ENCODE data around the gene RFX8. TPM values are rescaled to one million over a fixed set of nuclear protein-coding genes. Genes with fewer than 3 reads are reported as not detected.

The RFX8 gene
- total RNA-seq, 1 donor from 2014 or later: not detected

DNA sequence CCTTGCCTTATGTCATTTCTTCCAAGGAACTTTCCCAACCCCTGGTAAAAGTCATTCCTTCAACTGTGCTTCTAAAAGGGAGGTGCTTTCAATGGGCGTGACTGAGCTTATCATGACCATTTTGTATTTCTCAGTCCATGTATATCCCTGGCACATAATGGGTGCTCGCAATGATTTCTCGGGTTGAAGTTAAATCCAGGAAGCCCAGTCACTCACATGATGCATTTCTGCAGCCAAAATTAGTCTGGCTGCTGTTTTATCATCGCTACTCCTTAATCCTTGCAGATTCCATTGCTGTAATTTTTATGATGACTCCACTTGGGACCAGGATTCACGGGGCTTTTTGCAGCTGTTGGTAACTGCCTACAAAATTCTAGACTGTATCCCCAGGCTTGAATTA lies 25.9 kb upstream of the RFX8 start:
- DNase-seq: no peak
- Histone ChIP-seq H3K4me1 (peaks cover 23% of the 10 kb centered on the region), H3K9me3 (replicated peaks) (no peaks in the 10 kb centered on the region), H3K36me3 (no peaks in the 10 kb centered on the region), H3K27ac (replicated peaks) (peak overlapping the region; percentile 68), H3K27me3 (ENCODE audit: low read depth) (no peaks in the 10 kb centered on the region), H3K4me3 (peak overlapping the region; percentile 35)
- intact Hi-C loops (cut with micrococcal nuclease): no loop called here
- TF ChIP-seq, protein P1, sequence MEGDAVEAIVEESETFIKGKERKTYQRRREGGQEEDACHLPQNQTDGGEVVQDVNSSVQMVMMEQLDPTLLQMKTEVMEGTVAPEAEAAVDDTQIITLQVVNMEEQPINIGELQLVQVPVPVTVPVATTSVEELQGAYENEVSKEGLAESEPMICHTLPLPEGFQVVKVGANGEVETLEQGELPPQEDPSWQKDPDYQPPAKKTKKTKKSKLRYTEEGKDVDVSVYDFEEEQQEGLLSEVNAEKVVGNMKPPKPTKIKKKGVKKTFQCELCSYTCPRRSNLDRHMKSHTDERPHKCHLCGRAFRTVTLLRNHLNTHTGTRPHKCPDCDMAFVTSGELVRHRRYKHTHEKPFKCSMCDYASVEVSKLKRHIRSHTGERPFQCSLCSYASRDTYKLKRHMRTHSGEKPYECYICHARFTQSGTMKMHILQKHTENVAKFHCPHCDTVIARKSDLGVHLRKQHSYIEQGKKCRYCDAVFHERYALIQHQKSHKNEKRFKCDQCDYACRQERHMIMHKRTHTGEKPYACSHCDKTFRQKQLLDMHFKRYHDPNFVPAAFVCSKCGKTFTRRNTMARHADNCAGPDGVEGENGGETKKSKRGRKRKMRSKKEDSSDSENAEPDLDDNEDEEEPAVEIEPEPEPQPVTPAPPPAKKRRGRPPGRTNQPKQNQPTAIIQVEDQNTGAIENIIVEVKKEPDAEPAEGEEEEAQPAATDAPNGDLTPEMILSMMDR (IDR thresholded peaks at IDR 0.05; ENCODE audit: borderline replicate concordance): no peak

DNA sequence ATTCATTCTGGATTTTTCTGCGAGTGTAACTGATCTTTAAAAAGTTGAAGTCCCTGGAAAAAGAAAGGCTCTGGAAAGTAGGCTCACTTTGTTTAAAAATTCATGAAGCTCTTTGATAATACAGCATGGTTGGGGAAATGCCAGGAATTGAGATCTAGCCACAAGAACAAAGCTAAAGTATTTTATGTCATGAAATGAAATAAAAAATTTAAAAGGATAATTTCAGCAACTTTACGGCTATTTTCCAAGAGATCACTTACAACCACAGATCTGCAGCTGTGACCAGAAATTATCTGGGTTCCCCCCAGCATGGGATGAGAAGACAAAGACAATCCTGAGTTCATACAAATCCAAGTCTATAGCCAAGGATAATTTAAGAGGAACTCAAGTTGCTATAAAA lies 25.3 kb upstream of the RFX8 start:
- peaks cover 23% of the 10 kb centered on the region for H3K4me1 ChIP-seq
- peak overlapping the region; percentile 68 for H3K27ac ChIP-seq (replicated peaks)
- TF ChIP-seq, protein P1 (IDR thresholded peaks at IDR 0.05; ENCODE audit: borderline replicate concordance): no peak
- DNase-seq: no peak
- no peaks in the 10 kb centered on the region for H3K9me3 ChIP-seq (replicated peaks)
- intact Hi-C loops (cut with micrococcal nuclease): no loop called here
- H3K27me3 ChIP-seq (ENCODE audit: low read depth): no peaks in the 10 kb centered on the region
- H3K4me3 ChIP-seq: no peak overlapping the region
- no peaks in the 10 kb centered on the region for H3K36me3 ChIP-seq

DNA sequence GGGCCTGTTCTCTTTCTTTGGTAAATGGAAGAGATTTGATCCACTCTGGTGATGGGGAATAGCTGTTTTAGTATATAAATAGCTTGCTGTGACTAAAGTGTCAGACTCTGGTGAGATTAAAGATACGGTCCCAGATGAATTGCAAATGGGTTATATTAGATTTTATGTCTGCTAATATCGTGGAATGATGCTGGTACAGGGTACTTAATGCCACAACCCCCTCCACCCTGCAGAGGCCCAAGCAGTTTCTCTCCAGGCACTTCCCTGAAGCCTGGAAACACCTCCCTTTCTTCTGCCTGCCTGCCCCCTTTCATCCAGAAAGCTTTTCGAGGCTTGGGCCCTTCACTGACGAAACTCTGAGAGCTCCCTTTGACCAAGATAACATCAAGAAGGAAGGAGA lies 21.4 kb upstream of the RFX8 start:
- Histone ChIP-seq H3K36me3 (no peaks in the 10 kb centered on the region), H3K27ac (replicated peaks) (no peak overlapping the region), H3K27me3 (ENCODE audit: low read depth) (no peaks in the 10 kb centered on the region), H3K9me3 (replicated peaks) (no peaks in the 10 kb centered on the region), H3K4me1 (peaks cover 13% of the 10 kb centered on the region), H3K4me3 (no peak overlapping the region)
- TF ChIP-seq, protein P1 (IDR thresholded peaks at IDR 0.05; ENCODE audit: borderline replicate concordance): no peak
- DNase-seq: no peak
- intact Hi-C loops (cut with micrococcal nuclease): no loop called here

DNA sequence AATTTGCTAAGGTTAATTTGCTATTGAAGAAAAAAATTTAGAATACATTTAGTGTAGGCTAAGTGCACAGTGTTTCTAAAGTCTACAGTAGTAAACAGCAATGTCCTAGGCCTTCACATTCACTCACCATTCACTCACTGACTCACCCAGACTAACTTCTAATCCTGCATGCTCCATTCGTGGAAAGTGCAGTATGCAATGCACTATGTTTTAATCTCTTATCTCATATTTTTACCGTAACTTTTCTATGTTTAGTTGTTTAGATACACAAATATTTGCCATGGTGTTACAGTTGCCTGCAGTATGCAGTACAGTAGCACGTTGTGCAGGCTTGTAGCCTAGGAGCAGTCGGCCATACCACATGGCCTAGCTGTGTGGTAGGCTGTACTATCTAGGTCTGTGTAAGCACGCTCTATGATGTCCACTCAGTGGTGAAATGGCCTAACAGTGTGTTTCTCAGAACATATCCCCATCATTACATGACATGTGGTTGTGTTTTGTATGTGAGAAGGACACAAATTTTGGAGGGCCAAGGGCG lies 18.1 kb upstream of the RFX8 start:
- Histone ChIP-seq H3K36me3 (no peaks in the 10 kb centered on the region), H3K9me3 (replicated peaks) (peaks cover 7% of the 10 kb centered on the region), H3K4me3 (no peak overlapping the region), H3K4me1 (no peaks in the 10 kb centered on the region), H3K27me3 (ENCODE audit: low read depth) (no peaks in the 10 kb centered on the region), H3K27ac (replicated peaks) (no peak overlapping the region)
- TF ChIP-seq, protein P1 (IDR thresholded peaks at IDR 0.05; ENCODE audit: borderline replicate concordance): no peak
- no peak for DNase-seq
- intact Hi-C loops (cut with micrococcal nuclease): no loop called here

DNA sequence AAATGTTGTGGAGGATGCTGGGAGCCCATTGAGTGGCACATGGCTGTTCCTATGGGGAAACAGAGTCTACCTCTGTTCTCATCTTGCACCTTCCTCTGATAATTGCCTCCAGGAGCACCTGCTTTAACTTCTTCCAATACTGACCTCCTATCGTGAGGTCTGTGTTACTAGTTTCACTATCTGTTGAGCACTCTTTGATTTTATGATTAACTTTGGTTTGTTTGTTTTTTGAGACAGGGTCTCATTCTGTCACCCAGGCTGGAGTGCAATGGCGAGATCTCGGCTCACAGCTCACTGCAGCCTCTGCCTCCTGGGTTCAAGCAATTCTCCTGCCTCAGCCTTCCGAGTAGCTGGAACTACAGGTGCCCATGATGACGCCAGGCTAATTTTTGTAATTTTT lies 12.1 kb upstream of the RFX8 start:
- Histone ChIP-seq H3K4me1 (no peaks in the 10 kb centered on the region), H3K27ac (replicated peaks) (peak overlapping the region; percentile 39), H3K27me3 (ENCODE audit: low read depth) (no peaks in the 10 kb centered on the region), H3K36me3 (no peaks in the 10 kb centered on the region), H3K4me3 (no peak overlapping the region), H3K9me3 (replicated peaks) (peaks cover 7% of the 10 kb centered on the region)
- intact Hi-C loops (cut with micrococcal nuclease): no loop called here
- TF ChIP-seq, protein P1 (IDR thresholded peaks at IDR 0.05; ENCODE audit: borderline replicate concordance): no peak
- no peak for DNase-seq

Data from left ventricle myocardium inferior (tissue), 1 donor.